DMS153 (cell line): Measurements from ENCODE around the gene SIM2.

Source experiments
- DNase-seq: peaks from one replicate; lab custom pipeline; 2025; lab: John Stamatoyannopoulos, UW

The SIM2 gene

DNA sequence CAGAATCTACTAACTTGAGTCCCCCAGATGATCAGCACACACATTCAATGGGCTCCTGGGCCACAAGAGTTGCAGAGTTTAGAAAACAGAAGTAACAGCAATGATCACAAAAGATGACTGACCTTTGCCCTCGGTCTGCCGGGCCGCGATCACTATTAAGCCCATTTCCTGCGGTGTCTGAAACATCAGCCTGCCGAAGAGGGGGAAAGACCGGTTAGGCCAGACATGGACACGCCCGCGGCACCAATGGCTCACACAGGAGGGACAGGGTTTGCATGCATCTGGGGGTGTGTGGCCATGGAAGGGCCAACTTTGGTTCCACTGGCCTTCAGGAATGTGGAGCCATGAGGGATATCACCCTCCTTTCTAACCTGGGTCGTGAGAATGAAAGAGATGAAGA lies 68.2 kb downstream of the SIM2 start:
- no peak for DNase-seq

DNA sequence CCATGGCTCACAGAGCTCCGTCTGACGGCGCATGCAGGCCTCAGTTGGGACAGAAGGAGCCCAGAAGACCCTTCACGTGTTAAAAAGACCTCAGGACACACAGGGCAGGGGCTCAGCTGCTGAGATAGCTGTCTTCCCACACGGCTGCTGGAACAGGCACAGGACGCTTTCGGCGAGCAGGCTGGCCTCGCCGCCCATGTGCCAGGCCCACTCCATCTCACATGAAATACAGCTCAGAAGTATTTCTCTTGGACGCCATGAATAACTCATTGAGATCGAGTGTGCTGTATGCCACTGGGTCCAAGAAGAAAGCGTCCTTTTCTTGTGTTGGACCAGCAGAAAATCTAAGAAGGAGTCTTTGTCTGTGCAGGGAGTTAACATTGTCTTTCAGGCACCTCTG lies 69.6 kb downstream of the SIM2 start:
- no peak for DNase-seq

DNA sequence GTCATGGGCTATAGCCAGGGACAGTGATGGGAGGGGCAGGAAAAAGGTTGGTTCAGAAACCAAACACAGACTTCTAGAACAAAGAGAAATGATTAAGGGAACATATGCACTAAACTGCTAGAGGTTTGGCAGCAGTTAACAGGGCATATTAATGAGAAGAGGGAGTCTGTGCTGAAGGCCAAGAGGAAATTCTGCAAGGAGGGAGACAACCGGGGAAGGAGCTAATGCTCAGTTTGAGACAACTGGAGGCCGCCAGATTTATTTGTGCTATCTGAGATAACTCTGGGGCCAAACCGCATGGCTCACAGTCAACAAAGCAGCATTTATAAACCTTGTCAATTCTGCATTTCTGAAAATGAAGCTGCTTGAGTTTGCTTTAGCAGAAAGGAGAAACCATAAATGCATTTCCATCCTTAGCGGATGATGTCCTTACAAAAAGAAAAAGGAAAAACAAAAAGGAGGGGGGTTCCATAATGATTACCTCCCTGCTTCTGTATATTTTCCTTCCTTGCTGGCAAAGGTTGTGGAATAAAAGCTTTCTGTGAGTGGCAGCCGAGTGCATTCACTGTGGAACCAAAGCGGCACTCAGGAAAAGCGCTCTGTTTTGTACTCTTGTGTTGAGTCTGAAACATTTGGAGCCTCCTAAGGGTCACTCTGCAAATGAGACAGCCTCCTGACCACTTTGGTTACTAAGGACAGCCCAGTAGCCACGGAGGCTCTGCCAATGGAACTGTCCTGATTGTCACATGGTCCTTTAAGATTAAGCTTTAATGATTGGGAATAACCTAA lies 70.3 kb downstream of the SIM2 start:
- peak; percentile 48 for DNase-seq

DNA sequence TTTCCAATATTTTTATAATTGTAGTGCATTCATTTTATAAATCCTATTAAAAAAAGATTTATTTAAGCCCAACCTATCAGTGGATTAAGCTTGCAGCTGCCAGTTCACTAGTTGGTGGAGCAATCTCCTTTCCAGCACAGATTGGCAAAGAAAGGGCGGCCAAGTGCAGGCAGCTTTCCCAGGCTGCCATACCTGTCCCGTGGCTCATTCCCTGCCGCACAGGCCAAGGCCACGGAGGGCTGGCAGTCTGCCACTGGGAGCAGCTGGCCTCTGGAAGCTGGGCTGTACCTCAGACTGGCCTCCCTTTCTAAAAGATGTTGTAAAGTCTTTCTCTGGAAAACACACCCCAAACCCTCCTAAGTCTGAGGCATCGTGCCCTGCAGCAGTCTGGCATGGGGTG lies 74.2 kb downstream of the SIM2 start:
- DNase-seq = no peak

DNA sequence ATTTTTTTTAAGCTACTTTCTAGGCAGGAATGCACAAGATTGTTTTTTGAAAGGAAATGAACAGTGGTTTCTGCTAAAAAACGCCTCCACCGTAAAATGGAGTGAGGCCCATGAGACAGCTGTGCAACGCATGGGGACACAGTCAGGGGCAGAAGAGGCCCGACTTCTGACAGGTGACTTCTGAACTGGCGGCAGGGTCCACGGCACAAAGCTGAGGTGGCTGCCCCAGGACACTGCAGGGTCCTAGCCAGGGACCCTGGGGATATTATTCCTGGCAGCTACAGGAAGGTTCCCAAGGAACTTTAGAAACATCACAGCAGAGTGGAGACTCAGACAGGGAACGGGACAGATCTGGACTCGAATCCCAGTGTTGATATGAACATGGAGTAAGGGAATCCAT lies 75.1 kb downstream of the SIM2 start:
- DNase-seq = no peak

DNA sequence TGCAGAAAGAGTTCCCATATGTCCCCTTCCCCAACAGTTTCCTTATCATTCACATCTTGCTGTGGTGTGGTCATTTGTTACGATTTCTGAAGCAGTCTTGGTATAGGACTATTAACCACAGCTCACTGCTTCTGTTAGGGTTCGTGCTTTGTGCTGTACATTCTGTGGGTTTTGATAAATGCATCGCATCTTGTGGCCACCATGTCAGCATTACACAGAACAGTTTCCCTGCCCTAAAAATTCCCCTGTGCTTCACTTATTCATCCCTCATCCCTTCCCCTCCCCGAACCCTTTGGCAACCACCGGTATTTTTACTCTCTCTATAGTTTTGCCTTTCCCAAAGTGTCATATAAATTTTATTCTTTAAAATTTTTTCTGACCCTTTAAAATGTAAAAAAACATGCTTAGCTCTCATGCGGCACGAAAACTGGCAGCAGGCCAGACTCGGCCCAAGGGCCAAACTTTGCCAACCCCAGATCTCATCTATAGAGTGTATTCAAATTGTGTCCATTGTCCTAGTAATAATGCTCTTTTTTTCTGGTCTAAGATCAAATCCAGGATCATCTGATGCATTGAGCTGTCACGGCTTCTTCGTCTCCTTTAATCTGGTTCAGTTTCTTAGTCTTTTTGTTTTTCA lies 78.2 kb downstream of the SIM2 start:
- no peak for DNase-seq

DNA sequence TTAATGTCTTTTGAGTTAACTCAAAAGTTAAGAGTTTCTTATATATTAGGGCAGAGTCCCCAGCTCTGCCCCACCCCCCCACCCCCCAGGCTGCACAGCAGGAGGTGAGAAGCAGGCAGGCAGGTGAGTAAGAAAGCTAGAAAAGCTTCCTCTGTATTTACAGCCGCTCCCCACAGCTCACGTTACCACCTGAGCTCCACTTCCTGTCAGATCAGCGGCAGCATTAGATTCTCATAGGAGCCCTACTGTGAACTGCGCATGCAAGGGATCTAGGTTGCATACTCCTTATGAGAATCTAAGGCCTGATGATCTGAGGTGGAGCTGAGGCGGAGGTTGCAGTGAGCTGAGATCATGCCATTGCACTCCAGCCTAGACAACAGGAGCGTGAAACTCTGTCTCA lies 81.9 kb downstream of the SIM2 start:
- no peak for DNase-seq

DNA sequence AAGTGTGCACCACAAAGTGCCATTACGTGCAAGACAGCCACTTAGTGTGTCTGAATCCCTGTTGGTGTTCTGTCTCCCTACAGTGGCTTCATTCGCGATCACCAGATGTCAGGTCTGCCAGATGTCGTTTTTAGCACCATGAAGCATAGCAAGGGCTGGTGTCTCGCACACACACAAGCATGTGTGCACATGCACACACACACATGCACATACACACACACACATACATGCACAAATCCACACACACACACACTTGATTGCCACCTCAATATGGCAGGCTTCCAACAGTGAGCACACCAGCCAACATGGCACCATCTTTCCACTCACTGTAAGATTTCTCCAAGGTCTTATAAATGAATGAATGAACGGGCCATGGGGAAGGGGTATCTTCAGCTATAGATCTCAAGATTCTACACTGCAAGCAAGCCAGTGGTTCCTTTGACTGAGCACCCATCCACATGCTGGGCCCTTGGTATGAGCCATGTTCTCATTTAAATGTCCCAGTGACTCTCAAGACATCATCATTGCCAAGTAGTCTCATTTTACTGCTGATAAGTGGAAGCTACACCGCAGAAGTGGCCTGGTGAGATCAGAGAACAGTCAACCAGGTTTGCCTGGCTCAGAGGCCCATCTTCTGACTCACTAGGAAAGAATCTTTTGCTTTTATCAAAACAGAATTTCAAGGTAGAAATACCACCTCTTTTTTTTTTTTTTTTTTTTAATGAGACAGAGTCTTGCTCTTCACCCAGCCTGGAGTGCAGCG lies 84.9 kb downstream of the SIM2 start:
- no peak for DNase-seq

DNA sequence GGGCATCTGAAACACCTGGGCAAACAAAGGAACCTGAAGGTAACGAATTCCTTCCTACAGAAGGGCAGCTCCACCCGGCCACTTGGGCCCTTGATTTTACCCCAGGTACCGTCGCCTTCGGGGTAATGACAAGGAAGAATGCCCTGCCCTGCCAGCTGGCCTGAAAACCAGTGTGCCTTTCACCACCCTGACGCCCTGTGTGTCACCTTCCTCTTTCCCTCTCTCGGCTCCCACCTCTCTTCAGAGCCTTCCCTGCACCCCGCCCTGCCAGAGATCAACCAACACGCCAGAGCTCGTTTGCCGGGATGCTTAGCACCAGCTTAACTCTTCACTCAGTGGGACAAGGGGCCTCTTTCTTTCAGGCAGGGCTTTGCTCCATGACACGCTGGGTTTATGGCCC lies 86.0 kb downstream of the SIM2 start:
- DNase-seq = no peak

DNA sequence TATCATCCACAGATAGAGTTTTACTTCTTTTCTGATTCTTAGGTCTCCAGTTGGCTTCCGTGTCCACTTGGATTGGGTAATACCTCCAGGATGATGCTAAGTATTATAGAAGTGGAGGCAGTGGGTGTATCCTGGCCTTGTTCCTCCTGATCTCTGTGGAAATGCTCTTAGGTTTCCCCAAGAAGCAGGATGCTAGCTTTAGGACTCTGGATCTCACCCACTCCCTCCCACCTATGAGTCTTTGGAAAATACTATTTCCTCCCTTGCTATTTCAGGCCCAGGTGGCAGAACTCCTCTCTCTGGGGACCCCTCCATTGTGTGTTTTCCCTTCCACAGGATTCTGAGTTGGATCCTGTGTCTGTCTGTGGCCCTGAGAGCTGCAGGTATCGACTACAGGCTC lies 86.7 kb downstream of the SIM2 start:
- no peak for DNase-seq

DNA sequence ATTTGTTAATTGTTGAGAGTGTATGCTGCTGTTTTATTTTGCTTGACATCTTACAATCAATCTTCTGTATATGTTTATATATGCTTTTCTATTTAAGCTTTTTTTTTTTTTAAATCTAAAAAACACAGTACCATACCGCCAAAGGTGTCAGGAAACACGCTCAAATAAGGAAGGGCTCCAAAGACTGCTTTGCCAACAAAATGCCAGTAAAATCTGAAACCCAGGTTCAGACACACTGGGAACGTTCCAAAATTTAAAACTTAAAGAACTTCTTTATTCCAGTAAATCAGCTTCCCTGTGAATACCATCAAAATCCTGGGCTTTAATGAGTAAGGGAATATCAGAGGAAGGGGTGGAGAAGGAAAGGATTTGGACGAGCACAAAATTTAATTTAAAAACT lies 87.3 kb downstream of the SIM2 start:
- DNase-seq = no peak

DNA sequence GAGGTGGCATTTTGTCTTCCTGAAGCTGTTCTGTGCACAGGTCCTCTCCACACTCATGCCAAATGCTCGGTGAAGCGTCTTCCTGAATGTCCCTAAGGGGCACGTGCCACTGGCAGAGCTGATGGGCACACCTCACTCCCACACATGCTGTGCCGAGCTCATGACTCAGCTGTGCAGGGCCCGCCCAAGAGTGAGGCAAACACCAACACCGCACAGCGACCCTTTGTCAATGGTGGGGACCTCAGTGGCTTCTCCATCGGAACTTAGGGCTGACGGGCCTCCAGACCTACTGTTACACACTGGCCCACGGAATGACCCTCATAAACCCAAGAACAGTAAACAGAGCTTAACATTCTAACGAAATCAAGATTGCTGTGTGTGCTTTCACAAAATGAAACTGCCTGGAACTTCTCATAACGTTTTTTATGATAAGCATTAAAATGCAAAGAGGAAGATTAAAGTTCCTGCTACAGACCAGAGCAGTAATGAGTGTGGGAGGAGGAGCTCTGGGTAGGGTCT lies 89.3 kb downstream of the SIM2 start:
- DNase-seq = no peak

DNA sequence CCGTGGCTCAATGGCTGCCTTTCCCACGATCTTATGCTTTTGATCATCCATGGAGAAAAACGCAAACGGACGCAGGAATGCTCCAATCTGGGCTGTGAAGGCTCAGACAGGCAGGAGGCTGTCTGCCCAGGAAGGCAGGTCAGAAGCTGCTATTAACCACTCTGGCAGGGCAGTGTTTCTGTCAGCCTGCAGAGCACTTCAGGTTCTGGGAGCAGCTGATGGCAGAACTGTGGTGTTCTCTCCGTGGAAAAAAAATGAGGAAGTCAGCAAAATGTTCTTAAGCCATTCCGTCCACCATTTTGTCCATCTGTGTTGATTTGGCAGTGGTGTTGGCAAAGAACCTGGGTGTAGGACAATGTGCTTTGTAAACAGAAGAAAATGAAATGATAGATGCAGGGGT lies 91.7 kb downstream of the SIM2 start:
- DNase-seq = no peak

DNA sequence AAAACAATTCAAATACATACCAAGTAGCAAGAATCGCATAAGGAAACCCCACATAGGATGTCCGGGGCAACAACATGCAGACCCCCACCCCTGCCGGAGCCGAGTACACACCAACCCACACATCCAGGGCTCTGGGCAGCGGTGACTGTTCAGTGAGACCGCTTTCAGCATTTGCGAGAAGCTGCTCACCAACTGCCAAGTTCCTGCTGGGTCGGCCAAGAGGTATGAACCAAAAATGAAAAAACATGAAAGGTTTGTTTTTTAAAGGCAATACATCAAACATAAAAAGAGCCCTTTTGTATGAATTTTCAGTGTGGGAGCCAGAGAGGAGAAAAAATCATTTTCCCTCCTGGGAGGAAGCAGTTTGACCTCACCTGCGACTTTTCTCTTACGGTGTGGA lies 92.3 kb downstream of the SIM2 start:
- DNase-seq = no peak

DNA sequence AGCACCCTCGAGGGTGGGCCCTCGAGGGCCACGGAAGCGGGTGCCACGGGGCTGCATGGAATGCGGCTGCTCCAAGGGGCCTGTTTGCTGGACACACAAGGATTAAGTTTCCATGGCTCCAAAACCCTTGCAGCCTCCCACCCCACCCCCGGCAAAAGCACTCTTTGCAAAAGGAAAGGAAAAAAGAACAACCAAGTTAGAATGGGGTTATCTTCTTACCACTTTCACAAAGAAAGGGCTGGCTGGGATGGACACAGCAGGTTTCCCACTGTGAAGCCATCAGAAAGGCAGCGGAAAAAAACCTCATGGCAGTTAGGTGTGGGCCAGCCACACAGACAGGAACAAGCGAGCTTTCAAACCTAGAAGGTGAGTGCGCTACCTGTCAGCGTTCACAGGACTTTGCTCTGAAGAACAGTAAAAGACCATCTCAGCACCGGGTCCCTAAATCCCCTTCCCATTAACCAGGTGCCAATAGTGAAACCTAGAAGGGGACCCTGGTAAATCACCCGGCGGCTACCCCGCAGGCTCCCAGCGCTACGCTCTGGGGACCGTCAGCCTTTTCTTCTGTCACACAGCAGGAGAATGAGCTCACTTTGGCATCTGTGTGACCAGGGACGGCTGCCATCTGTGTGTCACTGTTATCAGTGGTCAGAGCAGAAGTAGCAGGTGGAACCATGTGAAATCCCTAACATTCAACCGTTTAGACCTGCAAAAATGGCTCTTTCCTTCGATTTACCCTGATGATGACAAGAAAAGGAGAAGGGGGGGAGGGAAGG lies 93.0 kb downstream of the SIM2 start:
- DNase-seq = no peak

DNA sequence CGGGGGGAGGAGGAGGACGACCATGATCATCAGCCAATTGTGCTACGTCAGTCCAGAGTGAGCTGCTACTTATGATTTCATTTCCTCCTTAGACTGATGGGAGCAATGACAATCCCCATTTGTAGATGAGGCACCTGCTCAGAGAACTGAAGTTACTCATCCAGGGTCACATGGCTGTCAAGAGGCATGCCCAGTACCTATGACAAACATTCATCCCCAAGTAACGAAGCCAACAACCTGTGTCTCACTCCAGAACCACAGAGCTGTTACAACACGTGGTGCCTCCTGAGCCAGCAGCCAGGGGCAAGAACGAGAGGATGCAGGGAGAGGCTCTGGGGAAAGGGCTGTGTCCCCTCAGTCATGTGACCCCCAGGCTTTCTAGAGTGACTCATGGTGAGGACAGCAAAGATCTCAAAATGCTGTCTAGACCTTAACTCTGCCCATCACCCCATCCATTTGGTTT lies 93.6 kb downstream of the SIM2 start:
- no peak for DNase-seq

DNA sequence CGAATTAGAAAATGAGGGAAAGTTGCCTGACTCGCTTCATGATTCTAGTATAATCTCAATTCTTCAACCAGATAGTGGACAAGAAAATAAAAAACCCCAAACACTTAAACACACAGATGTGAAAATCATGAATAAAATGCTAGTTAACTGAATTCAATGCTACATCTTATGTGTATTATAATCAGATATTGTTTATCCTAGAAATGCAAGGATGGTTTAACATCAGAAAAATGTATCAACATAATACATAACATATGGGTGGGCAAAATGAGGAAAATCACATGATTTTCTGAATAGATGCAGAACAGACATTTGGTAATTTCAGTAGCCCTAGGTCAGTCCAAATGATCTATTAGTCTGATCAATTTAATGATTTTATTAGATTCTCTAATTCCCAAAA lies 97.2 kb downstream of the SIM2 start:
- no peak for DNase-seq

DNA sequence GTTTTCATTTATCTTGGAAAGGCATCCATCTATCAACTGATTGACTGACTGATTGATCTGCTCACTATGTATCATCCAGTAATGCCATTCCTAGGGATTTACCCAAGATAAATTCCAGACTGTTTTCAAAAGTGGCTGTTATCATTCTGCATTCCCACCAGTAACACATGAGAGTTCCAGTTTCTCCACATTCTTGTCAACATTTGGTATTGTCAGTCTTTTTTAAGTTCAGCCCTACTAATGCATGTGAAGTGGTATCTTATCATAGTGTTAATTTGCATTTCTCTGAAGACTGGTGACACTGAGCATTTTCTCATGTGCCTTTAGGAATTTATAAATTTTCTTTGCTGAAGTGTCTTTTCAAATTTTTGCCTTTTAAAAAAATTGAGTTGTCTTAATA lies 99.6 kb downstream of the SIM2 start:
- no peak for DNase-seq
